Measurements from ENCODE around the gene GARNL3. TPM values are rescaled to one million over a fixed set of nuclear protein-coding genes. Genes with fewer than 3 reads are reported as not detected.

GARNL3 gene
- total RNA-seq, 1 experiment from 2014 or later: 11.5 TPM

DNA sequence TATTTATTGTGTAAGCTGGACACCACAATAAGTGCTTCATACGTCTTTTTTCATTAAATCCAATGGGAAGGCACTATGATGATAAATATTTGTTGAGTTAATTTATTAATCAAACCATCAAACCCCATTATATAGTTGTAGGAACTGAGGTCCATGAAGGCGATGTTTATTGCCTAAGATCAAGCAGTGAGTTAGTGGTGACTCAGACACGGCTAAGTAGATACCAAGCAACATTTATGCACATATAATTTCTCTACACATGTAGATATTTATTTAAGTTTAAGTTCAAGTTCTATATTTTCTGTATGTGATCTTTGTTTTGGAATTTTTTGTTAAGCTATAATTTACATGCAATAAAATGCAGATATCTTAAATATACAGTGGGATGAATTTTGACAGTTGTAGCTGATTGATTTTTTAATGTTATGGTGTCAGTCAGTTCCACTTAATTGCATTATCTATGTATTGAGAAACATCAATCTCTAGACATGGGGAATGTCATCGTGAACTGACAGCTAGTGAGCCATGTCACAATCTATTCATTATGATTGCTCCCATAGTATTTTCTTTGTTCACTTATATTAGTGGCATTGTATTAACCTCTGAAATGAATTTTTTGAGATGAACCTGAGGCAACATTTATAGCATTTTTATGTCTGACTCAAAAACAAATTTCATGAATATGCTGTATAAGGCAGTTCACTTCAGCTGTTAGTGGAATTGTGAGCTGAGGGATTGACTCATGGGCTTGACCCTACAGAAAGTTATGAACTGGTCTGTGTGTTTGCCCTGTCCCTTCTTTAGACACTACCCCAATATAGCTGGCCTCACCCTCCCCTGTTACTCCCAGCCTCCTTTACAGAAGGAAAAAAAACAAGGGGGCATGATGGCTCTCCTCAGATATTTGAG, 11.9 kb upstream of the GARNL3 start:
- TF ChIP-seq POLR2AphosphoS5 (IDR thresholded peaks at IDR 0.05; ENCODE audit: low read depth, low read length) (no peak), TCF7L2 (IDR thresholded peaks at IDR 0.05; ENCODE audit: low read depth, low read length) (no peak), SIN3A (IDR thresholded peaks at IDR 0.05; ENCODE audit: borderline replicate concordance, insufficient read depth, low read depth, low read length) (no peak)
- TF ChIP-seq, protein P1, sequence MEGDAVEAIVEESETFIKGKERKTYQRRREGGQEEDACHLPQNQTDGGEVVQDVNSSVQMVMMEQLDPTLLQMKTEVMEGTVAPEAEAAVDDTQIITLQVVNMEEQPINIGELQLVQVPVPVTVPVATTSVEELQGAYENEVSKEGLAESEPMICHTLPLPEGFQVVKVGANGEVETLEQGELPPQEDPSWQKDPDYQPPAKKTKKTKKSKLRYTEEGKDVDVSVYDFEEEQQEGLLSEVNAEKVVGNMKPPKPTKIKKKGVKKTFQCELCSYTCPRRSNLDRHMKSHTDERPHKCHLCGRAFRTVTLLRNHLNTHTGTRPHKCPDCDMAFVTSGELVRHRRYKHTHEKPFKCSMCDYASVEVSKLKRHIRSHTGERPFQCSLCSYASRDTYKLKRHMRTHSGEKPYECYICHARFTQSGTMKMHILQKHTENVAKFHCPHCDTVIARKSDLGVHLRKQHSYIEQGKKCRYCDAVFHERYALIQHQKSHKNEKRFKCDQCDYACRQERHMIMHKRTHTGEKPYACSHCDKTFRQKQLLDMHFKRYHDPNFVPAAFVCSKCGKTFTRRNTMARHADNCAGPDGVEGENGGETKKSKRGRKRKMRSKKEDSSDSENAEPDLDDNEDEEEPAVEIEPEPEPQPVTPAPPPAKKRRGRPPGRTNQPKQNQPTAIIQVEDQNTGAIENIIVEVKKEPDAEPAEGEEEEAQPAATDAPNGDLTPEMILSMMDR (IDR thresholded peaks at IDR 0.05): no peak
- TF ChIP-seq, protein P2, sequence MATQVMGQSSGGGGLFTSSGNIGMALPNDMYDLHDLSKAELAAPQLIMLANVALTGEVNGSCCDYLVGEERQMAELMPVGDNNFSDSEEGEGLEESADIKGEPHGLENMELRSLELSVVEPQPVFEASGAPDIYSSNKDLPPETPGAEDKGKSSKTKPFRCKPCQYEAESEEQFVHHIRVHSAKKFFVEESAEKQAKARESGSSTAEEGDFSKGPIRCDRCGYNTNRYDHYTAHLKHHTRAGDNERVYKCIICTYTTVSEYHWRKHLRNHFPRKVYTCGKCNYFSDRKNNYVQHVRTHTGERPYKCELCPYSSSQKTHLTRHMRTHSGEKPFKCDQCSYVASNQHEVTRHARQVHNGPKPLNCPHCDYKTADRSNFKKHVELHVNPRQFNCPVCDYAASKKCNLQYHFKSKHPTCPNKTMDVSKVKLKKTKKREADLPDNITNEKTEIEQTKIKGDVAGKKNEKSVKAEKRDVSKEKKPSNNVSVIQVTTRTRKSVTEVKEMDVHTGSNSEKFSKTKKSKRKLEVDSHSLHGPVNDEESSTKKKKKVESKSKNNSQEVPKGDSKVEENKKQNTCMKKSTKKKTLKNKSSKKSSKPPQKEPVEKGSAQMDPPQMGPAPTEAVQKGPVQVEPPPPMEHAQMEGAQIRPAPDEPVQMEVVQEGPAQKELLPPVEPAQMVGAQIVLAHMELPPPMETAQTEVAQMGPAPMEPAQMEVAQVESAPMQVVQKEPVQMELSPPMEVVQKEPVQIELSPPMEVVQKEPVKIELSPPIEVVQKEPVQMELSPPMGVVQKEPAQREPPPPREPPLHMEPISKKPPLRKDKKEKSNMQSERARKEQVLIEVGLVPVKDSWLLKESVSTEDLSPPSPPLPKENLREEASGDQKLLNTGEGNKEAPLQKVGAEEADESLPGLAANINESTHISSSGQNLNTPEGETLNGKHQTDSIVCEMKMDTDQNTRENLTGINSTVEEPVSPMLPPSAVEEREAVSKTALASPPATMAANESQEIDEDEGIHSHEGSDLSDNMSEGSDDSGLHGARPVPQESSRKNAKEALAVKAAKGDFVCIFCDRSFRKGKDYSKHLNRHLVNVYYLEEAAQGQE (IDR thresholded peaks at IDR 0.05; ENCODE audit: insufficient read depth in 1 of 2, low read depth in 2 of 2, low read length in 1 of 2): no peak
- H3K36me3 ChIP-seq (ENCODE audit: control insufficient read depth, insufficient read depth, low read length): no peaks in the 10 kb centered on the region
- DNase-seq (ENCODE audit: low read depth, low spot score) (no peak), ATAC-seq (no peak)
- no peak overlapping the region for H3K27ac ChIP-seq (ENCODE audit: low read length)
- CTCF ChIA-PET: interaction anchor here (1.2 kb wide), 1 partner anchor 50 kb away, joined by 4 read pairs; no protein-coding TSS in a partner anchor
- no peaks in the 10 kb centered on the region for H3K4me1 ChIP-seq (ENCODE audit: control insufficient read depth, insufficient read depth, low read length)
- H3K4me3 ChIP-seq (ENCODE audit: low read depth in 2 of 2, low read length in 2 of 2): no peak overlapping the region
- in situ Hi-C loops (cut with HindIII; ENCODE audit: low pct_unique_long_range_greater_than_20kb, low sequenced_read_pairs) (no loop called here), intact Hi-C loops (cut with micrococcal nuclease; ENCODE audit: unreplicated experiment) (no loop called here)
- H3K27me3 ChIP-seq (ENCODE audit: control insufficient read depth, insufficient read depth, low read length): no peaks in the 10 kb centered on the region
- no TSS peak for BruUV-seq (replicated peaks)
- H3K9me3 ChIP-seq (ENCODE audit: control insufficient read depth, insufficient read depth, low read depth, low read length): no peaks in the 10 kb centered on the region
- POLR2A ChIA-PET: no interaction called here

DNA sequence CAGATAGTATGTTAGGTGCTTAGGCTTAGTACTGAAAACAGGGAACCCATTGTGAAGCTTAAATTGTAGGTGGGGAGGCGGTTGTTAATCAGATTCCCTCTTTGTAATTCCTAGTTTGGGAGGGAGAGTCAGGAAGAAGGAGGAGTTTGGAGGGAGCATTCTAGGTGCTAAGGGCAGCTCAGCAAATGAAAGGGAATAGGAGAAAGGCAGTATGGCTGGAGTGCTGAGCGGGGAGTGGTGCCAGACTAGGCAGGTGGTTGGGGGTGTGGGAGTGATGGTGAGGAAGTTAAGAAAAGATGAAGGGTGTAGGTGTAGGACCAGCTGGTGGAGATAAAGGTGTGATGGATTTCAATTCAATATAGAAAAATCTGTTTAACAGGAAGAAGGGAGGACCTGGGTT, 11.1 kb upstream of the GARNL3 start:
- Histone ChIP-seq H3K27me3 (ENCODE audit: control insufficient read depth, insufficient read depth, low read length) (no peaks in the 10 kb centered on the region), H3K36me3 (ENCODE audit: control insufficient read depth, insufficient read depth, low read length) (no peaks in the 10 kb centered on the region), H3K4me3 (ENCODE audit: low read depth in 2 of 2, low read length in 2 of 2) (no peak overlapping the region), H3K4me1 (ENCODE audit: control insufficient read depth, insufficient read depth, low read length) (no peaks in the 10 kb centered on the region), H3K9me3 (ENCODE audit: control insufficient read depth, insufficient read depth, low read depth, low read length) (no peaks in the 10 kb centered on the region), H3K27ac (ENCODE audit: low read length) (no peak overlapping the region)
- intact Hi-C loops (cut with micrococcal nuclease; ENCODE audit: unreplicated experiment) (no loop called here), in situ Hi-C loops (cut with HindIII; ENCODE audit: low pct_unique_long_range_greater_than_20kb, low sequenced_read_pairs) (no loop called here)
- POLR2A ChIA-PET: no interaction called here
- no TSS peak for BruUV-seq (replicated peaks)
- ATAC-seq: no peak
- TF ChIP-seq TCF7L2 (IDR thresholded peaks at IDR 0.05; ENCODE audit: low read depth, low read length) (no peak), SIN3A (IDR thresholded peaks at IDR 0.05; ENCODE audit: borderline replicate concordance, insufficient read depth, low read depth, low read length) (no peak), POLR2AphosphoS5 (IDR thresholded peaks at IDR 0.05; ENCODE audit: low read depth, low read length) (no peak)
- TF ChIP-seq, protein P1 (IDR thresholded peaks at IDR 0.05): no peak
- TF ChIP-seq, protein P2 (IDR thresholded peaks at IDR 0.05; ENCODE audit: insufficient read depth in 1 of 2, low read depth in 2 of 2, low read length in 1 of 2): no peak
- CTCF ChIA-PET: no interaction called here
- DNase-seq (ENCODE audit: low read depth, low spot score): no peak
